ENCODE results near the gene ANGPTL2. TPM values are rescaled to one million over a fixed set of nuclear protein-coding genes. Genes with fewer than 3 reads are reported as not detected.

ANGPTL2 gene
- total RNA-seq, 1 experiment from 2014 or later: 0.20 TPM

DNA sequence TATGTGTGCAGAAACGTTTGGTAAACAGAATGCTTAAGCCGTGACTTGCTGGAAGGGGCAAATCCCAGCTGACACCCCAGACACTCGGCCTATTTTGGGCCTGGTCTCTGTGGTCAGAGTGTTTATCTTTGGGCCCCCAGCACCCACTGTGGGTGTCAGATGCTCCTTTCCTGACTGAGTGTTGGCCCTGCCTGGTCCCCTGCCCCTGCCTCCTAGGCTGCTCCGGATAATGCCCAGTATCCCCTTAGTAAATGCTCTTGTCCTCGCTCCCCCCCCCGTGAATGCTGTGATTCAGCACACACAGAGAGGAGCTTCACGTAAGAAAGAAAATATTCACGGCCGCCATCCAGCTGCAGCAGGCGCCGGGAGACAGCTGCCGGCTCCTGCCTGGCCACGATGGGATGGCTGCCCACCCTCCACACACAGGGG is 11.3 kb upstream of the ANGPTL2 start:
- ChIA-PET CTCF (no interaction called here), POLR2A (no interaction called here)

More for the DNA sequence above, 11.3 kb upstream of the ANGPTL2 start:
- Histone ChIP-seq H2AFZ (ENCODE audit: low read depth, low read length, poor library complexity, severe bottlenecking) (no peak overlapping the region), H3K4me3 (replicated peaks in 1 of 2; ENCODE audit: low read depth in 1 of 2, low read length in 2 of 2) (no peak overlapping the region), H3K4me2 (ENCODE audit: low read length) (no peak overlapping the region), H3K79me2 (ENCODE audit: insufficient read depth, low read length) (no peaks in the 10 kb centered on the region), H3K27ac (ENCODE audit: low read depth, low read length) (no peak overlapping the region), H3K36me3 (ENCODE audit: control insufficient read depth in 1 of 2, insufficient read depth in 2 of 2, low read length in 2 of 2) (no peaks in the 10 kb centered on the region), H3K9ac (ENCODE audit: low read length) (no peak overlapping the region), H4K20me1 (ENCODE audit: insufficient read depth) (no peaks in the 10 kb centered on the region), H3K4me1 (ENCODE audit: control insufficient read depth in 1 of 2, insufficient read depth in 2 of 2, low read length in 2 of 2) (peaks cover 22 to 31% of the 10 kb centered on the region in 2 experiments), H3K9me3 (ENCODE audit: control insufficient read depth in 1 of 2, insufficient read depth in 1 of 2, low read depth in 1 of 2, low read length in 2 of 2) (no peaks in the 10 kb centered on the region), H3K27me3 (ENCODE audit: insufficient read depth, low read length) (no peaks in the 10 kb centered on the region), H3K9me2 (ENCODE audit: insufficient read depth) (no peaks in the 10 kb centered on the region)
- DNase-seq (ENCODE audit: low read depth, low spot score) (no peak), ATAC-seq (no peak)
- no peak for TF ChIP-seq EZH2phosphoT487 (IDR thresholded peaks at IDR 0.05; ENCODE audit: borderline replicate concordance)
- no peak for TF ChIP-seq RAD21 (IDR thresholded peaks at IDR 0.05; ENCODE audit: low read depth)
- TF ChIP-seq, protein P1, sequence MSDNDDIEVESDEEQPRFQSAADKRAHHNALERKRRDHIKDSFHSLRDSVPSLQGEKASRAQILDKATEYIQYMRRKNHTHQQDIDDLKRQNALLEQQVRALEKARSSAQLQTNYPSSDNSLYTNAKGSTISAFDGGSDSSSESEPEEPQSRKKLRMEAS (IDR thresholded peaks at IDR 0.05): no peak
- no peak for TF ChIP-seq YY1 (IDR thresholded peaks at IDR 0.05; ENCODE audit: extremely low read depth, insufficient replicate concordance, low read depth, low read length)
- no peak for TF ChIP-seq CTCF (IDR thresholded peaks at IDR 0.05 in 2 of 3, conservative IDR thresholded peaks at IDR 0.05 in 1 of 3; ENCODE audit: borderline replicate concordance in 1 of 3, insufficient read depth in 1 of 3, low read depth in 2 of 3, low read length in 2 of 3)
- TF ChIP-seq CEBPB (IDR thresholded peaks at IDR 0.05; ENCODE audit: low read depth): no peak
- TF ChIP-seq SRF (IDR thresholded peaks at IDR 0.05; ENCODE audit: low read depth): no peak
- TF ChIP-seq, protein P2, sequence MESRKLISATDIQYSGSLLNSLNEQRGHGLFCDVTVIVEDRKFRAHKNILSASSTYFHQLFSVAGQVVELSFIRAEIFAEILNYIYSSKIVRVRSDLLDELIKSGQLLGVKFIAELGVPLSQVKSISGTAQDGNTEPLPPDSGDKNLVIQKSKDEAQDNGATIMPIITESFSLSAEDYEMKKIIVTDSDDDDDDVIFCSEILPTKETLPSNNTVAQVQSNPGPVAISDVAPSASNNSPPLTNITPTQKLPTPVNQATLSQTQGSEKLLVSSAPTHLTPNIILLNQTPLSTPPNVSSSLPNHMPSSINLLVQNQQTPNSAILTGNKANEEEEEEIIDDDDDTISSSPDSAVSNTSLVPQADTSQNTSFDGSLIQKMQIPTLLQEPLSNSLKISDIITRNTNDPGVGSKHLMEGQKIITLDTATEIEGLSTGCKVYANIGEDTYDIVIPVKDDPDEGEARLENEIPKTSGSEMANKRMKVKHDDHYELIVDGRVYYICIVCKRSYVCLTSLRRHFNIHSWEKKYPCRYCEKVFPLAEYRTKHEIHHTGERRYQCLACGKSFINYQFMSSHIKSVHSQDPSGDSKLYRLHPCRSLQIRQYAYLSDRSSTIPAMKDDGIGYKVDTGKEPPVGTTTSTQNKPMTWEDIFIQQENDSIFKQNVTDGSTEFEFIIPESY (IDR thresholded peaks at IDR 0.05; ENCODE audit: extremely low read depth, insufficient replicate concordance, low read length): no peak
- BruUV-seq (replicated peaks): no TSS peak
- RAD21 ChIA-PET (ENCODE audit: low non-redundant PET in 1 of 2, low total read pairs in 2 of 2, uncharacterized antibody in 2 of 2, unreplicated experiment in 2 of 2): no interaction called here
- intact Hi-C loops (cut with micrococcal nuclease): loop anchor here (2.0 kb wide), 1 partner anchor 65 kb away; no protein-coding TSS in a partner anchor

Measured in HCT116 (cell line).